GM18505 (cell line): Measurements from ENCODE around the gene RAB9B.
"Not testable (repeated sequence)": the region's sequence is repeated elsewhere in the genome, so short reads cannot be mapped to it uniquely, and the experiment has no call there.

Experiments used
- ATAC-seq: cut with Tn5 transposase; IDR thresholded peaks from one replicate; pipeline ENCODE4 v1.9.1; 2021; ENCODE audit not compliant: unreplicated experiment
- POLR2A ChIP-seq: IDR thresholded peaks from 4 replicates; pipeline ENCODE4 v1.6.1; 2011; ENCODE audit warnings: borderline replicate concordance; ENCODE audit not compliant: insufficient read depth, insufficient read length; ENCODE audit errors: extremely low read depth

RAB9B gene

DNA sequence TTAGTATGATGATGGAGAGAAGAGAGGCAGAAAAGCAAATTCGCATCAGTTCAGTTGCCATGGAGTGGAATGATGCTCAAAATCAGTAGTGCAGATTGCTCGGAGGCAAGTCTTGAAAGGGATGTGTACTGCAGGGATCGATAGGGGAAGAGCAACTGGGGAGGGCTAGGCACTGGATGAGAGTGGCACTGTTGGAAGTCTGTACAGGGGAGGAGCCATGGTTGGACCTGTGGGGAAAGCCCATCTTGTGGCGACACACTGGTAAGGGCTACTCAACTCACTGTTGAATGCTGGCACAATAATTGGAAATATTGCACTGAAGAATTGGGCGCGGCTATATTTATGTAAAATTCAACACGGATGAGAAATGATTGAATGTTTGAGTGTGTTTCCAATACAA, 1.2 kb downstream of the RAB9B start:
- no peak for TF ChIP-seq POLR2A
- ATAC-seq, result no peak

DNA sequence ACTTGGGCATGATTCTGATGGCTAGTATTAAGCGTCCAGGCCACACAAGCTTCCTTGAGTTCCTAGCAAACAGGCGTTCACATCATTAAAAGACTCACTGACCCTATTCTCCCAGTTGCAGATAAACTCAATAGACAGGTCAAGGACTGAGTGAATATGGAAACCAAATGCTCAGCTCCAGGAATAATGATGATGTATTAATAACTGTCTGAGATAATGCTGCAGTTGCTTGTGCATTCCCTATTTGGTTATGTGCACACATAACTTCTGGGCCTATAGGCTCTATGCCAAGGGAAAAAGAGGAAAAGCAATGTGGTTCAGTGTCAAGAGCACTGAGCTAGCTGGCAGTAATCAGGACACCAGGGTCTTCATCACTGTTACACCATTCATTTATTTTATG, 3.5 kb downstream of the RAB9B start:
- TF ChIP-seq POLR2A, result no peak
- no peak for ATAC-seq

DNA sequence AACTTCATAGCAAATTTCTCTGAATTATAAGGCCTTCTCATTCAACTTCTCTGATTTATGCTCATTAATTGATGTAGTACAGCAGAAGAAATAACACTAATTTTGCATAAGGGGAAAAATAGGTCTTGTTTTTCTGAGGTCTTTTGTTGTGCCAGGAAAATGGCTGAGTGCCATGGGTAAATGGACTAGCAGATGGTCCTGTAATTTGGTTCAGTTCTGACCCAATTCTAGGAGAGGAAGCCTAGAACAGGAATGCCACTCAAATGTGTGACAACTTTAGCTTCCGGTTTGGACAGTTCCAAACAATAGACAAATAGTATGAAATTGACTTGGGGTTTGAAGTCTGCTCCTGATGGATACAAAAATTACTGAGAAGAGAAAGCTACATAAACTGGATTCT, 6.2 kb downstream of the RAB9B start:
- TF ChIP-seq POLR2A, result no peak
- ATAC-seq, result no peak

DNA sequence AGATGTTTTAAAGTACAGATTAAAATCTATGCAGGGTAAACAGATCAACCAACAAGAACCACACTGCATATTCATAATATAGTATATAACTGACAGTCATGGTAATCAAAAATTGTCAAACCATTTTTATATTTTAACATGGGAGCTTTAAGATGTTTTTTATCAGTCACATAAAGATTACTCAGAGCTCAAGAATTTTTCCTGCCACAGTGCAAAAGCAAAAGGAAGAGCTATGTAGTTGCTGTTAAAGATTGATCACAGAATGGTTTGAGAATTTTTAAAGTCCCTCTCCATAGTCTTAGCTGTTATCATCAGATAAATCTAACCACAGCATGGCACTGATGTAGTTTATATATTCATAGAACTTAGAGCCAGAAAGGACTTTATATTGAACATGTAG, 8.5 kb downstream of the RAB9B start:
- no peak for TF ChIP-seq POLR2A

DNA sequence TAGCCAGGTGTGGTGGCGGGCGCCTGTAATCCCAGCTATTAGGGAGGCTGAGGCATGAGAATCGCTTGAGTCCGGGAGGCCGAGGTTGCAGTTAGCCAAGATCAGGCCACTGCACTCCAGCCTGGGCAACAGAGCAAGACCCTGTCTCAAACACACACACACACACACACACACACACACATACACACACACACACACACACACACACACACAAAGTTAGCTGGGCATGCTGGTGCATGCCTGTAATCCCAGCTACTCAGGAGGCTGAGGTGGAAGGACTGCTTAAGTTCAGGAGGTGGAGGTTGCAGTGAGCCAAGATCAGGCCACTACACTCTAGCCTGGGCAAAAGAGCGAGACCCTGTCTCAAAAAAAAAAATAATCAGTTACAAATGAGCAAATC, 11.3 kb downstream of the RAB9B start:
- not testable (repeated sequence) for ATAC-seq

More for the DNA sequence above, 8.5 kb downstream of the RAB9B start:
- no peak for ATAC-seq

DNA sequence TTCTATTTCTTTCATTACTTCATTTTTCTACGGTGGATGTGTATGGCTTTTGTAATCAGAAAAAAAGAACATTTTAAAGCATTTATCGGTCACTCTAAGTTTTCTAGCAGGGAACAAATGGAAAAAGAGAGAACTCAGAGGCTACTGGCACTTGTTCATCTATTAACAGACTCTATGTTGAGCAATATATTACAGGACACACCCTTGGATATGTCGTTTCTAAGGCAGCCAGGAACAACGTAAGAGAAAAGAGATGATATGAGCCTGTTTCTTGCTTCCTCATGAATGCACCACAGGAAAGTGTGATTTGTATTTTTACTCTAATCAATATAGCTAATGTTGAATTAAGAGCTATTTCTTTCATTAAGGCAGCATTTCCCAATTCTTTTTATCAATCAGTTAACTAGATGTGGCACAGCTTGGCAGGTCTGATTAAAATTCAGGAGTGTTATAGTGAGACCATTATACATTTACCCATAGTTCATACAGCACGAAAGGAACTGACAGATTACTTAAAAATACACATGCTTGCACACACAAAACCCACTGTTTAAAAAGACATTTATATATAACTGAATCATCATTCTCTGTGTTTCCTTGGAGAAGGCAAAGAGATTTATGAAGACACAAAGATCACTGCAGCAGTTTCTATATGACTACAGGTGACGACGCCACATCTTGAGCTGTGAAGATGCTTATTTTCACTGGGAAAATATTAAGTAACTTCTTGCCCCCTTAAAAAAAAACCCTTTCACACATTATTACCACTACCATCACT, 13.0 kb downstream of the RAB9B start:
- no peak for ATAC-seq
- TF ChIP-seq POLR2A, result no peak

DNA sequence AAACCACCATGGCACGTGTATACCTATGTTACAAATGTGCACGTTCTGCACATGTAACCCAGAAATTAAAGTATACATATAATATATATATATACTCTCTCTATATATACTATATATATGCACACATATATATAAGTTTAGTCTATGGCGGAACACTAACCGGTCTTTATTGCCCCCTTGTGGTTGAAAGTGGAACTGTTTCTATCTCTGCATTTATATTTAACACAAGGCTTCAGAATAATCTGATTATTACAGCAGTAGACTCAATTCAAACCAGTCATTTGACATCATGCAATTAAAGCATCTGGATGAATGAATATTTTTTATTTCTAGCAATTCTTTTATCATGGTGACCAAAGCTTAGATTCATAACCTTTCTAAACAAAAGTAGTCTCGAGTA, 14.6 kb downstream of the RAB9B start:
- TF ChIP-seq POLR2A, result no peak
- ATAC-seq, result no peak

DNA sequence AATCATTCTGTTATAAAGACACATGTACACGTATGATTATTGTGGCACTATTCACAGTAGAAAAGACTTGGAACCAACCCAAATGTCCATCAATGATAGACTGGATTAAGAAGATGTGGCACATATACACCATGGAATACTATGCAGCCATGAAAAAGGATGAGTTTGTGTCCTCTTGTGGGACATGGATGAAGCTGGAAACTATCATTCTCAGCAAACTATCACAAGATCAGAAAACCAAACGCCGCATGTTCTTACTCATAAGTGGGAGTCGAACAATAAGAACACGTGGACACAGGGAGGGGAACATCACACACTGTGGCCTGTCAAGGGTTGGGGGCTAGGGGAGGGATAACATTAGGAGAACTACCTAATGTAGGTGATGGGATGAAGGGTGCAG, 15.0 kb downstream of the RAB9B start:
- ATAC-seq, result not testable (repeated sequence)

DNA sequence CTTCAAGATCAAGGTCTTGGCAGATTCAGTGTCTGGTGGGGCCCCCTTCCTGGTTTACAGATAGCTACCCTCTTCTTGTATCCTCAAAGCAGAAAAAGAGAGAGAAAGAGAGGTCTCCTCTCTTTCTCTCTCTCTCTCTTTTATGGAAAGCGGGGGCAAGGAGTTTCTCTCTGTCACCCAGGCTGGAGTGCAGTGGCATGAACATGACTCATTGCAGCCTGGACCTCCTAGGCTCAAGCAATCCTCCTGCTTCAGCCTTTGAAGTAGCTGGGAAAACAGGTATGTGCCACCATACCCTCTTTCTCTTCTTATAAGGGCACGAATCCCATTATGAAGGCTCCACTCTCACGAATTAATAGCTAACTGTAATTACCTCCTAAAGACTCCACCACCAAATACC, 20.2 kb downstream of the RAB9B start:
- no peak for ATAC-seq
- no peak for TF ChIP-seq POLR2A

DNA sequence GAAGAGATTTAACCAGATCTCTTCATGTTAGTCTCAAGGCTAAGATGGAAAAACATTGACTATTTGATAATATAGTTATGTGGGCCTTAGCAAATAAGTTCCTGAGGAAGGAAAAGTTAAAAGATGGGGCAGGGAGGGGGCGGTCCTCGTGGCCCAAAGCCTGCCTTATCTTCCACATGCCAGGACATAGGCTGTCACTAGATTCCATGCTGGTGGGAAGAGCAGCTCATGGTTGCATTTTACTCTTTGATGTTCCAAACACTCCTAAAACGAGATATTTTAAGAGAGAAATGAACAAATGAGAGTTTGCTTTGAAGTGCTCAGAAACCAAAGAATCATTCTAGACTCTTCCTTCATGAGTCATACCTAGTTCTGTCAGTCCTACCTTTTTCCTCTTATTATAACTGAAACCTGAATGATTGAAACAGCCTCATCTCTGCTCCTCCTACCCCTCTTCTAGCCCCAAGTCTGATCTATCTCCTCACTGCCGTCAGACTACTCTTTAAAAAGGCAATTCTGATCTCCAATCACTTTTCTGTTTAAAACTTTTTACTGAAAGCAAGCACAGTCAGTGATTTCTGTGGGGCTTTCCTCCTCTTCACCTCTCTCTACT, 25.1 kb downstream of the RAB9B start:
- no peak for ATAC-seq
- no peak for TF ChIP-seq POLR2A

DNA sequence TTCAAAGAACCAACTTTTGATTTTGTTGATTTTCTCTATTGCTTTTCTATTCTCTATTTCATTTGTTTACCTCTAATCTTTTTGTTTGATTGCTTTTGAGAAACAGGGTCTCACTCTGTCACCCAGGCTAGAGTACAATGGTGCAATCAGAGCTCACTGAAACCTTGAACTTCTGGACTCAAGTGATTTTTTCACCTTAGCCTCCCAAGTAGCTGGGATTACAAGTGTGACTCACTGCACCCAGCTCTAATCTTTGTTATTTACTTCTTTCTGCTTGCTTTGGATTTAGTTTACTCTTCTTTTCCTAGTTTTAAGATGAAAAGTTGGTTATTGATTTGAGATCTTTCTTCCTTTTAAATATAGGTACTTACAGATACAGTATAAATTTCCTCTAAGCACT, 26.2 kb downstream of the RAB9B start:
- no peak for ATAC-seq
- no peak for TF ChIP-seq POLR2A

DNA sequence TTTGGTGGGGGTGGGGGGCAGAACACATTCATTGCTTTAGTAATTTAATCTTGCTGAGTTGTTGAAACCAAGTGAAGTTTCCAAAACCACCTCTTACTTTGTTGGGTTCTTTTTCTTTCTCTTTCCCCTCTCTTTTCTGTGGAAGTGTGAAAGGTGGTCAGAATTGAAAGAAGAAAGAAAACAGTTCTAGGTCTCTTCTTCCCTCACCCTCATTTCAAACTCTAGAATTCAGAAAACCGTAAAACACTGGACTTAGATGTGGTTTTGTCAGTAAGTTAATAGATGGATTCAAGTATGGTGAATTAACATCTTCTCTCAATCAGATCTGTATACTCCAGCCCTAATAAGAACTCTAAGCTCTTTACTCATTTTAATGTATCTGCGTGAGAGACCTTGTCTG, 31.7 kb downstream of the RAB9B start:
- no peak for ATAC-seq
- TF ChIP-seq POLR2A, result no peak

DNA sequence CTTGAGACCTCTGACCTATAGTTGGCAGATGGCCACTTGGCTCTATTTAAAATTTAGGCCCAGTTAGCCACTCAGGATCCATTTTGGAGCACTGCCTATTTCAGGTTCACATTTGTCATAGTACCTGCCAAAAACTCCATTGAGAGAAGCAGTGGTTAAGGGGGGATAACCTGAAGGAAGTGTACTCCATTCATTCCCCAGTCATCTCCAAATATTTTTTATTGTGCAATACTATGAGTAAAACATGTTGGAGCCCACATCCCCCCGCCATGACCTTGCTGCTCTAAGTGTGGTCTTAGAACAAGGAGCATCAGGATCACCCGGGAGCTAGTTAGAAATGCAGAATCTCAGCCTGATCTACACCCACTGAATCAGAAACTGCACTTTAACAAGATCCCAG, 34.4 kb downstream of the RAB9B start:
- no peak for ATAC-seq
- no peak for TF ChIP-seq POLR2A

DNA sequence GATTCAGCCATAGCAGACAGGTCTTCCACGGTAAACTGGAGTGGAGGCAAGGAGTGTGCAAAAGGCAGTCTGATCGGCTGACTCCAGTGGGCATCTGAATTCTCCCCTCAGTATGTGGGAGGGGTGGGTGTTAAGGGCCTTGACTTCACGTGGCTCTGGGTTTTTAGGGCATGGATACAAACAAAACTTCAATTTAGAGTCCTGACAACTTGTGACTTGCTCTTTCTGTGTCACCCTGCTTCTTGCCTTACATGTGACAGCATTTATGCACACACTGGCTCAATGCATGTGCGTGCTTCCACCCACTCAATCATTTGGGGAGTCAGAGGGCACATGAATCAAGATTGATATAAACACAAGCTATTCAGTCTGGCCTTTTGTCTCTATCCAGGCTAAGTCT, 37.9 kb downstream of the RAB9B start:
- no peak for TF ChIP-seq POLR2A
- no peak for ATAC-seq

DNA sequence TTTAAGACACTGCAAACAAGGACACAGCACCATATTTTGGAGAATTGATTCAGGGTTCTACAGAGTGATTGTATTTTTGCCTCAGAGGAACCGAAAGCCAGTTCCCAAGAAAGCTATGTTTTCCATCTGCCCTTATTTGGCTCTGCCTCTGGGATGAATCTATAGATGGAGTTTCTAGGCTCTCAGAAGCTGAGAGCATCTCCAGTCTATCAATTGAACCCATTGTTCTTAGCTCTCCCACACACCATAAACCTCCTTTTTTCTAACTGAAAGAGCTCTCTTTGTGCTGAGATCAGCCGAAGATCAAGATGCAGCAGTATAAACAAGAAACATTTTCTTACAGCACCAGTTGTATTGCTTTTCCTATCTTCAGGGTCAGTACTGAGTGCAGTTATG, 38.5 kb downstream of the RAB9B start:
- no peak for TF ChIP-seq POLR2A
- no peak for ATAC-seq
